OCI-LY1 (cell line): ENCODE results near the gene UGCG.

Experiments
- EZH2 ChIP-seq: fragments of 200-600 bp; sonication (generic), shearing (Covaris generic); IDR thresholded peaks from 2 replicates; pipeline ENCODE4 v1.8.0; 2017; ENCODE audit warnings: borderline replicate concordance, mixed run types, mild to moderate bottlenecking, antibody characterized with exemption, low read length, moderate library complexity, mixed read lengths
- TF ChIP-seq, protein P1 (sequence below): fragments of 200-600 bp; sonication (generic), shearing (Covaris generic); IDR thresholded peaks from 2 replicates; pipeline ENCODE4 v1.5.1; 2017; ENCODE audit warnings: mild to moderate bottlenecking, antibody characterized with exemption, low read length, moderate library complexity, mixed read lengths

DNA sequence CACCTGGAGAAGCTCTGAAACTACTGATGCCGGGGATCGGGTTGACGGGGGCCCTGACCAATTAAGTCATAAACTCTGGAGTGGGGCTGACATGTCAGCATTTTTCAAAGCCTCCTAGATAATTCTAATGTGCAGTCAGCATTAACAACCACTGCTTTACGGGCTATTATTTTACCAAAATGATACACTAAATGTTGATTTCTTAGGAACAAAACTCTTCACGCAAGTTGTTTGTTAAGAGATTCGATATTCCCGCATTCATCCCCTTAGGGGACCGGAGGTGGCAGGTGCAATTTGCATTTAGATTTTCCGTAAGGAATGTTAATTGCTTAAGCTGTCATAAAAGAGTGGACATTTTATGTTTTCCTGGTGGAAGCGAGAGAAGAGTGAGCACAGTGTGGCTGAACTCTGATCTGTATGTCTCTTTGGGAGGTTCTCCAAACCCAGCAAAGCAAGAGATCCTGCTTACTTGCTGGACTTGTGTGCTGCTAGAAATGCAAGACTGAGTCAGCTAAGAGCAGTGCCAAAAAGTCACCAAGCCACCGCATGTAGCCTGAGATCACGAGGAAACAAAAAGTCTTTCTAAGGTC lies 77.6 kb downstream of the UGCG start:
- TF ChIP-seq, protein P1, sequence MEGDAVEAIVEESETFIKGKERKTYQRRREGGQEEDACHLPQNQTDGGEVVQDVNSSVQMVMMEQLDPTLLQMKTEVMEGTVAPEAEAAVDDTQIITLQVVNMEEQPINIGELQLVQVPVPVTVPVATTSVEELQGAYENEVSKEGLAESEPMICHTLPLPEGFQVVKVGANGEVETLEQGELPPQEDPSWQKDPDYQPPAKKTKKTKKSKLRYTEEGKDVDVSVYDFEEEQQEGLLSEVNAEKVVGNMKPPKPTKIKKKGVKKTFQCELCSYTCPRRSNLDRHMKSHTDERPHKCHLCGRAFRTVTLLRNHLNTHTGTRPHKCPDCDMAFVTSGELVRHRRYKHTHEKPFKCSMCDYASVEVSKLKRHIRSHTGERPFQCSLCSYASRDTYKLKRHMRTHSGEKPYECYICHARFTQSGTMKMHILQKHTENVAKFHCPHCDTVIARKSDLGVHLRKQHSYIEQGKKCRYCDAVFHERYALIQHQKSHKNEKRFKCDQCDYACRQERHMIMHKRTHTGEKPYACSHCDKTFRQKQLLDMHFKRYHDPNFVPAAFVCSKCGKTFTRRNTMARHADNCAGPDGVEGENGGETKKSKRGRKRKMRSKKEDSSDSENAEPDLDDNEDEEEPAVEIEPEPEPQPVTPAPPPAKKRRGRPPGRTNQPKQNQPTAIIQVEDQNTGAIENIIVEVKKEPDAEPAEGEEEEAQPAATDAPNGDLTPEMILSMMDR: no peak
- no peak for TF ChIP-seq EZH2
